Neutrophil (primary cell): ENCODE data around the gene ITGA1.

ENCODE experiments used
- H3K27ac ChIP-seq: fragments of 200-600 bp; sonication (generic); 2 replicates; pipeline ENCODE4 v1.5.1; 2016; ENCODE audit warnings: mild to moderate bottlenecking, moderate library complexity
- H3K27me3 ChIP-seq: fragments of 200-600 bp; sonication (generic); 2 replicates; pipeline ENCODE4 v1.6.0; 2016; ENCODE audit warnings: mild to moderate bottlenecking
- H3K36me3 ChIP-seq: fragments of 200-600 bp; sonication (generic); 2 replicates; pipeline ENCODE4 v1.5.1; 2017
- H3K4me1 ChIP-seq, 2 experiments: fragments of 200-600 bp in 1 of 2; sonication (generic) in 1 of 2; 1 replicate in 1 of 2; 2 replicates in 1 of 2; pipeline versions ENCODE4 v1.5.1 to v1.6.1; 2013 to 2016; ENCODE audit warnings: low read depth in 1 of 2, low read length in 1 of 2, mild to moderate bottlenecking in 1 of 2, moderate library complexity in 1 of 2; ENCODE audit not compliant: control insufficient read depth in 1 of 2, insufficient read depth in 1 of 2
- H3K4me3 ChIP-seq, 2 experiments: fragments of 200-600 bp in 1 of 2; sonication (generic) in 1 of 2; 1 replicate in 1 of 2; 2 replicates in 1 of 2; pipeline ENCODE4 v1.5.1; 2013 to 2016; ENCODE audit warnings: low read depth in 1 of 2, low read length in 1 of 2, mild to moderate bottlenecking in 1 of 2, moderate library complexity in 1 of 2
- H3K9me3 ChIP-seq: fragments of 200-600 bp; sonication (generic); 2 replicates; pipeline ENCODE4 v1.5.1; 2016
- CTCF ChIP-seq: fragments of 200-600 bp; sonication (generic); IDR thresholded peaks from 2 replicates; pipeline ENCODE4 v1.5.1; 2016; ENCODE audit warnings: antibody characterized with exemption

Gene ITGA1

GRCh38 chr5:52801329-52801728 lies 13.6 kb downstream of the ITGA1 start:
- Histone ChIP-seq H3K27ac (peak overlapping the region; percentile 91), H3K27me3 (no peaks in the 10 kb centered on the region), H3K36me3 (no peaks in the 10 kb centered on the region), H3K4me1 (peaks cover 74 to 82% of the 10 kb centered on the region in 2 experiments), H3K4me3 (peak overlapping the region; percentile 80 to 88), H3K9me3 (no peaks in the 10 kb centered on the region)
- no peak for TF ChIP-seq CTCF

GRCh38 chr5:52802272-52802973 lies 14.7 kb downstream of the ITGA1 start:
- H3K4me3 ChIP-seq, result peak overlapping the region in 1 of 2 experiments; percentile 80
- H3K4me1 ChIP-seq, result peaks cover 85 to 86% of the 10 kb centered on the region in 2 experiments
- no peaks in the 10 kb centered on the region for H3K9me3 ChIP-seq
- H3K36me3 ChIP-seq, result no peaks in the 10 kb centered on the region
- peak overlapping the region; percentile 91 for H3K27ac ChIP-seq
- TF ChIP-seq CTCF, result no peak
- H3K27me3 ChIP-seq, result no peaks in the 10 kb centered on the region

- H3K27me3 ChIP-seq, result no peaks in the 10 kb centered on the region
- H3K27ac ChIP-seq, result peak overlapping the region; percentile 91
- no peak for TF ChIP-seq CTCF
- peak overlapping the region in 1 of 2 experiments; percentile 80 for H3K4me3 ChIP-seq
- no peaks in the 10 kb centered on the region for H3K9me3 ChIP-seq
- no peaks in the 10 kb centered on the region for H3K36me3 ChIP-seq
- H3K4me1 ChIP-seq, result peaks cover 88 to 90% of the 10 kb centered on the region in 2 experiments
These were observed 15.2 kb downstream of the ITGA1 start for GRCh38 chr5:52802974-52803336.

- no peak for TF ChIP-seq CTCF
- no peaks in the 10 kb centered on the region for H3K27me3 ChIP-seq
- peaks cover 85 to 91% of the 10 kb centered on the region in 2 experiments for H3K4me1 ChIP-seq
- no peaks in the 10 kb centered on the region for H3K9me3 ChIP-seq
- H3K36me3 ChIP-seq, result no peaks in the 10 kb centered on the region
- peak overlapping the region in 1 of 2 experiments; percentile 54 for H3K4me3 ChIP-seq
- peak overlapping the region; percentile 81 for H3K27ac ChIP-seq
These were observed 16.7 kb downstream of the ITGA1 start for GRCh38 chr5:52804387-52804791.

- Histone ChIP-seq H3K27ac (peak overlapping the region; percentile 81), H3K9me3 (no peaks in the 10 kb centered on the region), H3K27me3 (no peaks in the 10 kb centered on the region), H3K36me3 (no peaks in the 10 kb centered on the region), H3K4me3 (peak overlapping the region; percentile 30 to 54), H3K4me1 (peaks cover 85 to 97% of the 10 kb centered on the region in 2 experiments)
- TF ChIP-seq CTCF, result no peak
These were observed 17.3 kb downstream of the ITGA1 start for GRCh38 chr5:52804981-52805380.
